Colonic mucosa (tissue), 4 donors: ENCODE data around the gene INAFM2. TPM values are rescaled to one million over a fixed set of nuclear protein-coding genes. Genes with fewer than 3 reads are reported as not detected.

ENCODE experiments used
- DNase-seq: peaks from one replicate; pipeline ENCODE4 v3.0.0-alpha.2; 2020
- H3K27ac ChIP-seq: fragments of 200-600 bp; one replicate; pipeline ENCODE4 v1.8.0; 2021
- H3K27me3 ChIP-seq: fragments of 200-600 bp; one replicate; pipeline ENCODE4 v1.8.0; 2021
- H3K36me3 ChIP-seq: fragments of 200-600 bp; one replicate; pipeline ENCODE4 v1.8.0; 2021
- H3K4me1 ChIP-seq: fragments of 200-600 bp; one replicate; pipeline ENCODE4 v1.8.0; 2021; ENCODE audit warnings: mild to moderate bottlenecking
- H3K4me3 ChIP-seq: fragments of 200-600 bp; one replicate; pipeline ENCODE4 v1.8.0; 2021
- H3K9ac ChIP-seq, 2 donors: one replicate each; pipeline ENCODE4 v1.7.0; 2013; ENCODE audit warnings: control low read depth in 2 of 2, low read depth in 2 of 2, low read length in 2 of 2
- H3K9me3 ChIP-seq: fragments of 200-600 bp; one replicate; pipeline ENCODE4 v1.8.0; 2021
- intact Hi-C: fragments of 100-400 bp; cut with DNase I; formaldehyde crosslinking; loops from one replicate; pipeline ENCODE4 v1.14.1; 2022
- total RNA-seq, 2 donors: library from RNA; stranded (reverse); fragmentation: NEBNext Ultra II Directional in 1 of 2; extraction: Animal tissue kit (Norgen Biotek cat#: 25700) in 1 of 2; gene quantifications; one replicate each; pipeline ENCODE4 v1.2.1, GENCODE V29; 2021
- TF ChIP-seq, protein P1 (sequence below): fragments of 200-600 bp; IDR thresholded peaks from one replicate; pipeline ENCODE4 v1.8.0; 2022; ENCODE audit warnings: antibody characterized with exemption, mild to moderate bottlenecking
- donor health status: healthy.
- donor health status: DM: no; HTN: no; CAD: no.
- donor health status: DM: no; HTN: no; CAD: no.

The INAFM2 gene
- total RNA-seq, 2 donors from 2014 or later, result 10.8 to 28.6 TPM

- H3K4me3 ChIP-seq, result no peak overlapping the region
- H3K27ac ChIP-seq, result no peak overlapping the region
- H3K27me3 ChIP-seq, result no peaks in the 10 kb centered on the region
- DNase-seq, result no peak
- intact Hi-C loops, result loop anchor here (5.0 kb wide), 1 partner anchor 35 kb away; no protein-coding TSS in a partner anchor
- TF ChIP-seq, protein P1, sequence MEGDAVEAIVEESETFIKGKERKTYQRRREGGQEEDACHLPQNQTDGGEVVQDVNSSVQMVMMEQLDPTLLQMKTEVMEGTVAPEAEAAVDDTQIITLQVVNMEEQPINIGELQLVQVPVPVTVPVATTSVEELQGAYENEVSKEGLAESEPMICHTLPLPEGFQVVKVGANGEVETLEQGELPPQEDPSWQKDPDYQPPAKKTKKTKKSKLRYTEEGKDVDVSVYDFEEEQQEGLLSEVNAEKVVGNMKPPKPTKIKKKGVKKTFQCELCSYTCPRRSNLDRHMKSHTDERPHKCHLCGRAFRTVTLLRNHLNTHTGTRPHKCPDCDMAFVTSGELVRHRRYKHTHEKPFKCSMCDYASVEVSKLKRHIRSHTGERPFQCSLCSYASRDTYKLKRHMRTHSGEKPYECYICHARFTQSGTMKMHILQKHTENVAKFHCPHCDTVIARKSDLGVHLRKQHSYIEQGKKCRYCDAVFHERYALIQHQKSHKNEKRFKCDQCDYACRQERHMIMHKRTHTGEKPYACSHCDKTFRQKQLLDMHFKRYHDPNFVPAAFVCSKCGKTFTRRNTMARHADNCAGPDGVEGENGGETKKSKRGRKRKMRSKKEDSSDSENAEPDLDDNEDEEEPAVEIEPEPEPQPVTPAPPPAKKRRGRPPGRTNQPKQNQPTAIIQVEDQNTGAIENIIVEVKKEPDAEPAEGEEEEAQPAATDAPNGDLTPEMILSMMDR, result no peak
- no peaks in the 10 kb centered on the region for H3K4me1 ChIP-seq
- H3K36me3 ChIP-seq, result no peaks in the 10 kb centered on the region
- no peaks in the 10 kb centered on the region for H3K9me3 ChIP-seq
- no peak overlapping the region for H3K9ac ChIP-seq
Observed at GRCh38 chr15:40312370-40313158, 10.9 kb upstream of the INAFM2 start.

DNA sequence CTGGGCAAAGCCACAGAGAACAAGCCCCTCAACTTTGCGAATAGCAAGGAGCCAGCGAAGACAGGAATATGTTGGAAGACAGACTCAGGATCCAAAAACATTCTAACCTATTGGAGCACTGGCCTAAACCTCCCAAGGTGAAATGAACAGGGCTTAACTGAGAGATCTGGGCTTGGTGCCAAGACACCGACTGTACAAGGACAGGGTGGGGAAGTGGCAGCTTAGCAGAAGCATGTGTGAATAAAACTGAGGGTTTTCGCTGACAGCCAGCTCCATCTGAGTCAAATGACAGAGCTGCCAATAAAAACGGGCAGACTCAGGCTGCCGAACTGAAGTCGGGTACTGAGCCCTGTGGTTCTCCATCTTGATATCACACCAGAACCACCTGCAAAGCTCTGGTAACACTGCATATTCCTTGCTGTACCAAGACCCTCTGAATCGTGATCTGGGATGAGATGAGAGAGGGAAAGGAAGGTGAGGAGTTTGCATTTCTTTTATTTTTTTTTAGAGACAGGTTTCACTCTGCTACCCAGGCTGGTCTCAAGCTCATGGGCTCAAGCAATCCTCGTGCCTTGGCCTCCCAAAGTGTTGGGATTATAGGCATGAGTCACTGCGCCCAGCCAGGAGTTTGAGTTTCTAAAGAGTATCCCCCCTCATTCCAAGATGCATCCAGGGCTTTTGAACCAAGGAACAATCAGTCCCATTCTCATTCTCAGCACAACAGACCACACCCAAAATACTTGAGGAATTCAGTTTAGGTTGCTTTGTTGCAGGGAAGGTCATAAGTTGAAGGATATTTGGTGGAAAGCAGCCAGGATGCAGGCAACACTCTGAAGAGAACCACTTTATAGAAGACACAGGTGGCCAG is 9.7 kb upstream of the INAFM2 start:
- H3K27ac ChIP-seq, result no peak overlapping the region
- DNase-seq, result peak; percentile 87
- intact Hi-C loops, result loop anchor here (5.0 kb wide), 1 partner anchor 36 kb away; no protein-coding TSS in a partner anchor
- no peaks in the 10 kb centered on the region for H3K36me3 ChIP-seq
- H3K9ac ChIP-seq, result no peak overlapping the region
- no peaks in the 10 kb centered on the region for H3K27me3 ChIP-seq
- no peaks in the 10 kb centered on the region for H3K4me1 ChIP-seq
- H3K4me3 ChIP-seq, result no peak overlapping the region
- TF ChIP-seq, protein P1, result no peak
- no peaks in the 10 kb centered on the region for H3K9me3 ChIP-seq

DNA sequence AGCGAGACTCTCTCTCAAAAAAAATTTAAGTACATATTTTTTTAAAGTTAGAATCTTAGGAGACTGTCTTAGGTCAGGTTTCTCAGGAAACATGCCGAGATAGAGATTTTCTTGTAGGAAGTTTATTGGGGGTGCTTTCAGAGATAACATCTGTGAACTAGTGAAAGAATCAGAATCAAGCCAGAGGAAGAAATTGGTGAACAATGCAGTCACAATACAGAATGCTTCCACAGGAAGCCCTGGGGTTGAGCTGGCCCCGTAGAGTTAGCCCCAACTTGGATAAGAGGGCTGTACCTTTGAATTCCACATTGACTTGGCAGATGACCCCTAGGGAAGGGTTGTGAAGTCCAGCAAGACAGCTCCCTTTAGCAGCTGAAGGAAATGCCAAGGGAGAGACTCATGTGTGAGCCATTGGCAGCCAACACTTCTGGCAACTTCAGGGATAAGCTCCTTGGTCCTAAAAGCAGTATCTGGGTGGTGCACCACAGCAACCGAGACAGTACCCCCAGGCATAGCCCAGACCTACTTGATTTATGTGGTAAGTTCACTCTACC is 8.7 kb upstream of the INAFM2 start:
- Histone ChIP-seq H3K9me3 (no peaks in the 10 kb centered on the region), H3K4me3 (no peak overlapping the region), H3K27me3 (no peaks in the 10 kb centered on the region), H3K9ac (no peak overlapping the region), H3K27ac (no peak overlapping the region), H3K36me3 (no peaks in the 10 kb centered on the region), H3K4me1 (no peaks in the 10 kb centered on the region)
- no peak for DNase-seq
- TF ChIP-seq, protein P1, result no peak
- intact Hi-C loops, result loop anchor here (5.0 kb wide), 1 partner anchor 37 kb away; no protein-coding TSS in a partner anchor

DNA sequence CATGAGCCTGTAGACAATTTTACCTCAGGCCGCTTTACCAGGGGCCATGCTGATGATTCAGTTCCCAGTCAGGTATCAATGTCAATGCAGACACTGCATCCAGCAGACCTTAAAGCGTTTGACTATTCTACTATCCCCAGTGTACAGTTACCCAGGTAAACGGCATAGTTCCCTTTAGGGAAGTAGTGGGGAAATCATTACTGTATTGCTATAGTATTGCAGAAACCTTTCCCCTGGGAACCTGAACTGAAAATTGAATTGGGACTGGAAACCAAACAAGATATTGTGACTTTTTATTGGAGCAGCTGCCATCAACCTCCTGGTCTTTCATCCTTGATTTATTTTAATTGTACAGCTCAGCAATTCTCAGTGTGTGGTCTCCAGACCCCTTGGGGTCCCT is 6.6 kb upstream of the INAFM2 start:
- no peak overlapping the region for H3K9ac ChIP-seq
- H3K36me3 ChIP-seq, result no peaks in the 10 kb centered on the region
- no peak overlapping the region for H3K4me3 ChIP-seq
- intact Hi-C loops, result no loop called here
- no peaks in the 10 kb centered on the region for H3K27me3 ChIP-seq
- TF ChIP-seq, protein P1, result no peak
- DNase-seq, result no peak
- no peaks in the 10 kb centered on the region for H3K4me1 ChIP-seq
- H3K9me3 ChIP-seq, result no peaks in the 10 kb centered on the region
- no peak overlapping the region for H3K27ac ChIP-seq

GRCh38 chr15:40317580-40317979 is 5.9 kb upstream of the INAFM2 start:
- H3K4me1 ChIP-seq, result peaks cover under 1% of the 10 kb centered on the region
- no peak overlapping the region for H3K4me3 ChIP-seq
- no peak overlapping the region for H3K9ac ChIP-seq
- no peaks in the 10 kb centered on the region for H3K9me3 ChIP-seq
- intact Hi-C loops, result no loop called here
- DNase-seq, result no peak
- TF ChIP-seq, protein P1, result no peak
- H3K36me3 ChIP-seq, result no peaks in the 10 kb centered on the region
- H3K27me3 ChIP-seq, result no peaks in the 10 kb centered on the region
- no peak overlapping the region for H3K27ac ChIP-seq
